Activated CD4-positive, alpha-beta T cell treated with anti-CD3 and anti-CD28 coated beads for 24 hours (primary cell): ENCODE measurements around the gene THRAP3.
"Not testable (repeated sequence)": the region's sequence is repeated elsewhere in the genome, so short reads cannot be mapped to it uniquely, and the experiment has no call there.

Experiments
- DNase-seq, 2 donors: peaks; one replicate each; pipeline ENCODE4 v3.0.0-alpha.2; 2020; ENCODE audit warnings: low read depth in 2 of 2

THRAP3 gene

DNA sequence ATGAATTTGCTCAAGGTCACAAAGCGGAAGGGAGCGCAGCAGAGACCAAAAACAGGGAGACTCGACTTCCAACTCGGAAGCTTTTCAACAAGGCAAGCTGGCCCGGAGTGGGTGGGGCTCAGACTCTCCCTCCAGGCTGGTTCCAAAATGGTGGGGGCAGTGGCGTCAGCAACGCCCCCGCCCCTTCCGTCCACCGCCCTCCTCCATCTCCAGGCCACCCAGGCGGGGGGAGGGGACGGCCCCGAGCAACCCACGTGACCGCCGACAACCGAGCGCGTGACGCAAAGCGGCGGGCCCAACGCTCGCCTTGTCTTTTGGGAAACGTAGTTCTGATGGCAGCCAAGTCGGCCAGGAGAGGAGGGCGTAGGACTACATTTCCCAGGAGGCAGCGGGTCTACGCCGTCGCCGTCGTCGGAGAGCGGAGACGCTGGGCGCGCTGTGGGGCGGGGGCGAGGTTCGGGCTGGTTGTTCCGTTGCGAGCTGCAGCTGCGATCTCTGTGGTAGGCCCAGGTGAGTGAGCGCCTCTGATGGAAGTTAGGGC, at the start of gene THRAP3:
Gene THRAP3, plus strand, starts transcription at position 448 of the 541 bp plus-strand sequence. CDS start 58,121 bp downstream, outside the sequence.
- DNase-seq: peak; percentile 98 to 99

GRCh38 chr1:36174713-36175112, 49.5 kb upstream of the THRAP3 start:
- no peak for DNase-seq

GRCh38 chr1:36175137-36176095, 48.8 kb upstream of the THRAP3 start:
- no peak for DNase-seq

DNA sequence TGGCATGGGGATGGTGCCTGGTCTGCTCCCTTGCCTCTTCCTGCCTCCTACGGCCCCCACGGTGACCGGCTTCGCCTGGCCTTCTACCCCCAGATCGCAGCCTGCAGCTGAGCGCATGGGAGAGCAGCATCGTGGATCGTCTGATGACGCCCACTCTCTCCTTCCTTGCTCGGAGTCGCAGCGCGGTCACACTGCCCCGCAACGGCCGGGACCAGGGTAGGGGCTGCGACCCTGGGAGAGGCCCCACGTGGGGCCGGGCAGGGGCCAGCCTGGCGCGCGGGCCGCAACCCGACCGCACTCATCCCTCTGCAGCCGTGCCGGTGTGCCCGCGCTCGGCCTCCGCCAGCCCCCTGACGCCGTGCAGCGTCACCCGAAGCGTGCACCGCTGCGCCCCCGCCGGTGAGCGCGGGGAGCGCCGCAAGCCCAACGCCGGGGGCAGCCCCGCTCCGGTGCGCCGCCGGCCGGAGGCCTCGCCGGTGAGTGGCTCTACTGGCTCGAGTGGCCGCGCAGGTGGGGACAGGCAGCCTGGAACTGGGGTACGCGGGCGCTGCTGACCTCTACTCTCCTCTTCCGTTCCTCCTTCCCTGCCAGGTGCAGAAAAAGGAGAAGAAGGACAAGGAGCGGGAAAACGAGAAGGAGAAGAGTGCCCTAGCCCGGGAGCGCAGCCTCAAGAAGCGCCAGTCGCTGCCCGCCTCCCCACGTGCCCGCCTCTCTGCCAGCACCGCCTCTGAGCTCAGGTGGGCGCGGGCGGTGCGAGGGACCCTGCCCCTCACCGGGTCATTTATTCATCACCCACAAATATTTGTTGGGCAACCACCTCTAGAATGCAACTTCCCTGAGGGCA, 47.9 kb upstream of the THRAP3 start:
- DNase-seq: no peak

DNA sequence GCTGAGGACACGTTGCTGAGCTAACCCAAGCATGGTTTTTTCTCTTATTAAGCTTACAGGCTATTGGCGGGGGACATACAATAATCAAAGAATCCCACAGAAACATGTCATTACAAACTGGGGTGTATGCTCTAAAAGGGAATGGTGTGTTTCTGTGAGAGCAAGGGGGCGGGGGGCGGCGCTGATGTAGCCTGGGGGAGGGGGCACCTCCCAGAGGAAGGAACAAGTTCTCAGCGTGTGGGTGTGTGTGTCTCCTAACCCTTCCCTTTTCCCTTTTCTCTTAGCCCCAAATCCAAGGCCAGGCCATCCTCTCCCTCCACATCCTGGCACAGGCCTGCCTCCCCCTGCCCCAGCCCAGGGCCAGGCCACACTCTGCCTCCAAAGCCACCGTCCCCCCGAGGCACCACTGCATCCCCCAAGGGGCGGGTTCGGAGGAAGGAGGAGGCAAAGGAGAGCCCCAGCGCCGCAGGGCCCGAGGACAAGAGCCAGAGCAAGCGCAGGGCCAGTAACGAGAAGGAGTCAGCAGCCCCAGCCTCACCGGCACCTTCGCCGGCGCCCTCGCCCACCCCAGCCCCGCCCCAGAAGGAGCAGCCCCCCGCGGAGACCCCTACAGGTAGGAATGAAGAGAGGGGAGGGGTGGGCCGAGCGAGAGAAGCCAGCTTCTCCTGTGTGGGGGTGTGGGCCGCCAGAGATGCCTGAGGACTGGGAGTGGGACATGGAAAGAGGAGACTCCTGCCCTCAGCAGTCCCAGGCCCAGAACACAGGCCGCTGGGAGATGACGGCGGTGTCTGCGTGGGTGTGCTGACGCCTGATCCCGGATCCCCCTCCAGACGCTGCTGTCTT, 46.4 kb upstream of the THRAP3 start:
- DNase-seq: no peak

- DNase-seq: no peak
These were observed 45.6 kb upstream of the THRAP3 start for GRCh38 chr1:36178471-36179219.

DNA sequence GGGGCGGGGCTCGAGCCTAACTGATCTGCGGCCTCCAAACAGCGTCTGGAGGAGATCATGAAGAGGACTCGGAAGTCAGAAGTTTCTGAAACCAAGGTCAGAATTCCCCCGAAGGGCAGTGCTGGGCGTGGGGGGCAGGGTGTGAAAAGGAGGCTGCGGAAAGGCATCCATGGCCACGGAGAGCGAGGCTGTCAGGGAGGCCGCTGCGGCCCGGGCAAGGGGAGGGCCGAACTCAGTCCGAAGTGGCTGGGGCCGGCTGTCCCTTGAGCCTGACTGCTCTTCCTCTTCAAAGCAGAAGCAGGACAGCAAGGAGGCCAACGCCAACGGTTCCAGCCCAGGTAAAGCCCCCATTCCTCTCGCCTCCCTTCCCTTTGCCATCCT, 45.0 kb upstream of the THRAP3 start:
- no peak for DNase-seq

- DNase-seq: no peak
These were observed 41.5 kb upstream of the THRAP3 start for GRCh38 chr1:36182734-36183133.

- no peak for DNase-seq
These were observed 40.9 kb upstream of the THRAP3 start for GRCh38 chr1:36183309-36183856.

DNA sequence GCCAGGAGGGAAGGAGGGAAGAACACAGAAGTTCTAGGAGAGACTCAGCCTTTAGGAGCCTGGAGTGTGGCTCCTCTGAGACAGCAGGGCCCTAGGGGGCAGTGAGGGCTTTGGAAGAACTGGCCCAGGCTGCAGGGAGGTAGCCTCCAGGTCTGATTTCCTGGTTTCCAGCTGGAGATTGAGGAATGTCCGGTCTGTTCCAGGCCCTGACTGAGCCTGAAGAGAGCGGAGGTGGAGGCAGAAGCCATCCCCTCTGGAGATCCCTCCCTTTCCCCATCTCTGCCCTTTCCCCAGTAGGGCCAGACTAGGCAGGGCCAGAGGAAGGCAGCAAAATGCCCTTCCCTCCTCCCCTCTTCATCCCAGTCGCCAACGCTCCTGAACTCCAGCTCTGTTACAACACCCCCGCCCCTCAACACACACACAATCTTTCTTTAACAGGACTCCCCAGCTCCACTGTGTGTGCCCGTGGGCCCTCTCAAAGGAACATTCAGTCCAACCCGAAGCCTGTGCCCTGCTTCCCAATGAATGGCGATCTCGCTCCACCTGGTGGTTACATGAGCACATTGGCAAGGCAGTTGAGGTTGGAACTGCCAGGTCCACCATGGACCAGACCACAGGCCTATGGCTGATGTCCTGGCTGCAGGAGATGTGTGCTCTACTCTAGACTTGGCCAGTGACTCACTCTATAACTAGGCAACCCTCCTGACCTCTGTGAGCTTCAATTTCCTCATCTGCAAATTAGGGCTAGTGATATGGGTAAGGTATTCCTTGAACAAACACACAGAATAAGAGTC, 36.2 kb upstream of the THRAP3 start:
- DNase-seq: peak; percentile 55 to 63

DNA sequence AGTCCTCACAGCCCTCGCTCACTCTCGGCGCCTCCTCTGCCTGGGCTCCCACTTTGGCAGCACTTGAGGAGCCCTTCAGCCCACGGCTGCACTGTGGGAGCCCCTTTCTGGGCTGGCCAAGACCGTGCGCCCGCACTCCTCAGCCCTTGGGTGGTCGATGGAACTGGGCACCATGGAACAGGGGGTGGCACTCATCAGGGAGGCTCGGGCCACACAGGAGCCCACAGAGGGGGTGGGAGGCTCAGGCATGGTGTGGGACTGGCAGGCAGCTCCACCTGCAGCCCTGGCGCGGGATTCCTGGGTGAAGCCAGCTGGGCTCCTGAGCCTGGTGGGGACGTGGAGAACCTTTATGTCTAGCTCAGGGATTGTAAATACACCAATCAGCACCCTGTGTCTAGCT, 27.4 kb upstream of the THRAP3 start:
- not testable (repeated sequence) for DNase-seq

DNA sequence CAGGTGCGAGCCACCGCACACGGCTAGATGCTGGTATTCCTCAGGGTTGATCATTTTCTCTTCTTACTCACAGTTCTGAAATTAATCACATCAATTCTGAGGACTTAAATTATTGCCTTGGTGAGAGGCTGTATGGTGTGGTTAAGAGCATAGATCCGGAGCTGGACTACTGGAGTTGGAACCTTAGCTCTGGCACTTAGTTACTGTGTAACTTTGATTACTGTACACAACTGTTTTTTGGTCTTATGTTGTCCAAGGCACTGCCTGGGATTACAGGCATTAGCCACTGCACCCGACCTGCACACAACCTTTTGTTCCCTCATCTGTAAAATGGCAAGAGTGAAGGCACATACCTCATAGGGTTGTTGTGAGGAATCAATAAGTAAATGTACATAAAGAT, 25.6 kb upstream of the THRAP3 start:
- DNase-seq: no peak

- DNase-seq: no peak
These were observed 24.1 kb upstream of the THRAP3 start for GRCh38 chr1:36199934-36200741.

- no peak for DNase-seq
These were observed 21.2 kb upstream of the THRAP3 start for GRCh38 chr1:36203027-36203553.

GRCh38 chr1:36203554-36204346, 20.5 kb upstream of the THRAP3 start:
- no peak for DNase-seq

GRCh38 chr1:36204347-36204909, 19.8 kb upstream of the THRAP3 start:
- no peak for DNase-seq

GRCh38 chr1:36206323-36206858, 17.9 kb upstream of the THRAP3 start:
- DNase-seq: no peak
